Measurements from ENCODE around the gene ITPR2. TPM values are rescaled to one million over a fixed set of nuclear protein-coding genes. Genes with fewer than 3 reads are reported as not detected.
"Not testable (repeated sequence)": the region's sequence is repeated elsewhere in the genome, so short reads cannot be mapped to it uniquely, and the experiment has no call there.

Gene ITPR2
- polyA plus RNA-seq, 1 donor from 2014 or later = 27.5 TPM

DNA sequence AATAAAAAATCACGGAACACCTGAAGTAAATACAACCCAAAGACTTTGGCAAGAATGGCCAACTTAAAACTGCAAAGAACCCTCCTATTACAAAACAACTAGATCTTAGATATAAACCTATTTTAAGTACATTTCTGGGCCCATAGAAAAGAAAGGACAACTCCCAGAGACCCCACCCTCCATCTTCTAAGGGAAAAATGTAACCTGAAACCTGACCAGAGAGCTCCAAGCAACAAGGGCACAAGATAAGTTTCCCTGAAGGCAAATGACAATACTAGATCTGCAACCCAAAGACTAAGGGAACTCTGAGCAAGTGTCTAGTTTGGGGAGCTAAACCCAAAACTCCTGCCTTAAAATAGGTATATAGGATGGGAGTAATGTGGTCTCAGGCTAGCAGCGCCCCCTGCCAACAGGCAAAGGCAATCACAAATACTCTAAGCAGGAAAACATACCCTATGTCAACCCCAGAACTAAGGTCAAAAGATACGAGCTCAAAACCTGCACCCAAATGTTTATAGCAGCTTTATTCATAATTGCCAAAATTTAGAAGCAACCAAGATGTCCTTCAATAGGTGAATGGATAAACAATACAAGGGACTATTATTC lies 218.9 kb downstream of the ITPR2 start:
- Mint-ChIP-seq H3K36me3 (peaks cover 4% of the 10 kb centered on the region), H3K27me3 (no peaks in the 10 kb centered on the region), H3K9me3 (no peaks in the 10 kb centered on the region), H3K4me3 (no peak overlapping the region), H3K27ac (no peak overlapping the region), H3K4me1 (peaks cover 0 to 6% (median 0%) of the 10 kb centered on the region in 3 donors)

DNA sequence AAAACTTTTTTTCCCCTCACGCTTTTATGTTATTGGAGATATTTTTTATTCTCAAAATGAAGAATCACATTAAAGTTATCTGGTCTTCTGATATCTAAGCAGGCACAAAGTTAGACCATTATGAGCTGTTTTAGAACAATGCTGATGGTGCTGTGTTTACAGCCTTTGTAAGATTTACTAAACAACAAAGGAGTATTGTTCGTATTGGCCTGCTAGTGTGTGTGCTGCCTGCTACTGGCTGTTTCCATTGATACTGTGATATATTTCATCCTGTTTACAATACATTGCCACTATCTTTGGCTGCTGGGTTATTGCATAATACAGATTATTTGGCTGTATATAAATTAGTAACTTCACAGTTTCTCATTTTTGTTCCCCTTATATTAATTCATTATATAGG lies 220.8 kb downstream of the ITPR2 start:
- Mint-ChIP-seq H3K36me3 (peaks cover 2% of the 10 kb centered on the region), H3K4me3 (no peak overlapping the region), H3K27me3 (no peaks in the 10 kb centered on the region), H3K4me1 (peaks cover 0 to 8% (median 0%) of the 10 kb centered on the region in 3 donors), H3K9me3 (no peaks in the 10 kb centered on the region), H3K27ac (no peak overlapping the region)

DNA sequence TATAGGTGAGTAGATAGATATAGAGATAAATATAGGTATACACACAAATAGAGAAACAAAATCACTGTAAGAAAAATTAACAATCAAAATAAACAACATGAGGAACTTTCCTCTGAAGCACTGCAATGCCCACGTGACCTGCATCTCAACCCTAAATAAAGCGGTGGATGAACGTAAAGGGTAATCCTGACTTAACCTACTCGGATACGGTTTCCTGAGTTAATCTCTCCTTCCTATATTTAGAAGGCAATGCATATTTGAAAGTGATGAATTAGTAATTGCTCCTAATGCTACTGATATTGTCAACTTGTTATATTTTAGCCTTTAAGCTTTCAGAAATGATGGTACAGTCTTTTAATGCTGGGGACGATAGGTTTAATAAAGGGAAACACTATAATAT lies 221.4 kb downstream of the ITPR2 start:
- no peak overlapping the region for H3K4me3 Mint-ChIP-seq
- H3K27ac Mint-ChIP-seq = no peak overlapping the region
- no peaks in the 10 kb centered on the region for H3K9me3 Mint-ChIP-seq
- peaks cover 0 to 11% (median 0%) of the 10 kb centered on the region in 3 donors for H3K4me1 Mint-ChIP-seq
- no peaks in the 10 kb centered on the region for H3K27me3 Mint-ChIP-seq
- no peaks in the 10 kb centered on the region for H3K36me3 Mint-ChIP-seq

DNA sequence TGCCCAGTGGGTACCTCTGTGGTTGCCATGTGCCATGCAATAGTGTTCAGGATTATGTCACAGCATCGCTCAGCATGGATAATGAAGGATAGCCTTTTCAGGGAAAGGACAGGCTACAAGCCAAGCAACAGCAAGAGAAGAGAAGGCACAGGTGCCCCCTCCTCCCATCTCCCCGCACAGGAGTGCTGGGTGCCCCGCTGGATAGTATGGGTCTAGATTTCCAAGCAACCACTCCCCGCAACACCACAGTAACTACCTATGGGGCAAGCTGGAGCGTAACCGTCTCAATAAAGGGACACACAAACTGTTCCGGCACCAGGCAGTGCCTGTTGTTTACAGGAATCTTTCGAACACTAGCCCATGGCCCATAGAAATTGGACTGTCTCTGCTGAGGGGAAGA lies 222.2 kb downstream of the ITPR2 start:
- no peak overlapping the region for H3K4me3 Mint-ChIP-seq
- H3K27me3 Mint-ChIP-seq = no peaks in the 10 kb centered on the region
- H3K4me1 Mint-ChIP-seq = peaks cover 0 to 11% (median 0%) of the 10 kb centered on the region in 3 donors
- no peaks in the 10 kb centered on the region for H3K9me3 Mint-ChIP-seq
- H3K27ac Mint-ChIP-seq = no peak overlapping the region
- H3K36me3 Mint-ChIP-seq = no peaks in the 10 kb centered on the region

DNA sequence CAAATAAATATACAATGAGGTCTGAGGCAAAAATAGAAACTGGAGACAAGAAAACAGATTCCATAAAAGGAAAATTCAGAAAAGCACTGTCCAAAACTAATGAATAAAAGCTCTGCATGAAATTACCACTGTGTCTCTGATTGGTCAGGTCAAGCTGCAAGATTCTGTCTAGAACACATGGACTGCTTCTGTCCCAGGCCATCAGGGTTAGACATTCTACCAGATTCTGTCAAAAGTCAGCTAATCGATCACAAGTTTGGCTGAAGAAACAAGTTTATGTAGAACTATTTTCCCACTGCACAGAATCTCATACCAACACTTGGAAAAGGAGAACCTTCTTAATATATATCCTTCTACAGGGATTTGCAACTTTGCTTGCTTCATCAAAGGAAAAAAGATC lies 223.0 kb downstream of the ITPR2 start:
- Mint-ChIP-seq H3K4me3 (no peak overlapping the region), H3K4me1 (peaks cover 0 to 11% (median 1%) of the 10 kb centered on the region in 3 donors), H3K27me3 (no peaks in the 10 kb centered on the region), H3K27ac (no peak overlapping the region), H3K9me3 (no peaks in the 10 kb centered on the region), H3K36me3 (peaks cover 1% of the 10 kb centered on the region)

DNA sequence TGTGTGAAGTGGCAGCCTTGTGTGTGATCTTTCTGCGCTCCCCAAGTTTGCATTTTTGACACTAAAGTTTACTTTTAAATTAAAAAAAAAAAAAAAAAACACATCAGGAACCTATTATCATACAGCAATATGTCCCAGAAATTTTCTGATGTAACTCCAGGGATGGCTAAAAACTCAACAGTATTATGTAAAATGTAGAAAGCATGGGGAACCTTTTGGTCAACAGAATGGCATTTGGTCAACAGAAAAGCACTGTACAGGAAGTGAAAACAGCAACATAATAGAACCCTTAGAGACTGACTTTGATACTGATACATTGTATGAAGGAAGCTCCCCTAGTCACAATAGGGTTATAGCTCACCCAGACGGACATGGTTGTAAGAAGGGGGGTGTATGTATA lies 224.3 kb downstream of the ITPR2 start:
- H3K27me3 Mint-ChIP-seq = no peaks in the 10 kb centered on the region
- no peak overlapping the region for H3K4me3 Mint-ChIP-seq
- peaks cover 6% of the 10 kb centered on the region for H3K36me3 Mint-ChIP-seq
- H3K27ac Mint-ChIP-seq = no peak overlapping the region
- peaks cover 0 to 5% (median 3%) of the 10 kb centered on the region in 3 donors for H3K4me1 Mint-ChIP-seq
- no peaks in the 10 kb centered on the region for H3K9me3 Mint-ChIP-seq

DNA sequence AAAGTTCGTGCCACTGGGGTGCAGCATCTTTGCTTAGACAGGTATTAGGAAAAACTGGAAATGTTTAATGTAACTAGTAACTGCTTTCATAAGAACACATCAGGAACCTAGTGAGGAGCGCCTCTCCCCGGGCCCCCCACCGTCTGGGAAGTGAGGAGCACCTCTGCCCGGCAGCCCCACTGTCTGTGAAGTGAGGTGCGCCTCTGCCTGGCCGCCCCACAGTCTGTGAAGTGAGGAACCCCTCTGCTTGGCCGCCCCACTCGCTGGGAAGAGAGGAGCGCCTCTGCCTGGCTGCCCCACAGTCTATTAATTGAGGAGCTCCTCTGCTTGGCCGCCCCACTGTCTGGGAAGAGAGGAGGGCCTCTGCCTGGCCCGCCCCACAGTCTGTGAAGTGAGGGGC lies 224.7 kb downstream of the ITPR2 start:
- Mint-ChIP-seq H3K36me3 (peaks cover 6% of the 10 kb centered on the region), H3K4me1 (peaks cover 0 to 5% (median 3%) of the 10 kb centered on the region in 3 donors), H3K9me3 (no peaks in the 10 kb centered on the region), H3K27ac (no peak overlapping the region), H3K4me3 (no peak overlapping the region), H3K27me3 (no peaks in the 10 kb centered on the region)

DNA sequence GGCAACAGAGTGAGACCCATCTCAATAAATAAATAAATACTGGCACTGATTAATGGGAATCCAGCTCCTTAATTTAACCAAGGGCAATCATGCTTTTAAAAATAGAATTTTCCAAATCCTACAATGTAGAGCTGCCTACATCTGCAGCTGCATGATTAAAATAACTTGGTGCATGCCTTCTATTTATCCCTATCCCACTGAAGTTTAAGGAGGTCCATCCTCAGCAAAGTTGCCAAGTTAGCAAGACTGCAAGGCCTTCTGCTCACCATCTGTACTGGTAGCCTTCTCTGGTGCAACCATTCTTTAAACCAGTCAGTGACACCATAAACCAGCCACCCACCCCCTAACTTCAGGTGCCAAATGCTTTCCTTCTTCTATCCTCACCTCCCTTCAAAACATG lies 226.1 kb downstream of the ITPR2 start:
- Mint-ChIP-seq H3K27ac (no peak overlapping the region), H3K27me3 (no peaks in the 10 kb centered on the region), H3K4me1 (peaks cover 0 to 5% (median 3%) of the 10 kb centered on the region in 3 donors), H3K9me3 (no peaks in the 10 kb centered on the region), H3K36me3 (peaks cover 8% of the 10 kb centered on the region), H3K4me3 (no peak overlapping the region)

DNA sequence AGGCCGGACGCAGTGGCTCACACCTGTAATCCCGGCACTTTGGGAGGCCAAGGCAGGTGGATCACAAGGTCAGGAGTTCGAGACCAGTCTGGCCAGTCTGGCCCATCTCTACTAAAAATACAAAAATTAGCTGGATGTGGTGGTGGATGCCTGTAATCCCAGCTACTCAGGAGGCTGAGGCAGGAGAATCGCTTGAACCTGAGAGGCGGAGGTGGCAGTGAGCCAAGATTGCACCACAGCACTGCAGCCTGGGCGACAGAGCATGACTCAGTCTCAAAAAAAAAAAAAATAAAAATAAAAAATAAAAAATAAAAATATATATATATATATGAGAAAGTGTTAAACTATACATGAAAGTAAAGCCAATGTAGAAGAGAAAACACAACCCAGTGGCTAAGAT lies 228.2 kb downstream of the ITPR2 start:
- not testable (repeated sequence) for H3K27ac Mint-ChIP-seq, H3K4me3 Mint-ChIP-seq, H3K9me3 Mint-ChIP-seq, H3K27me3 Mint-ChIP-seq, H3K4me1 Mint-ChIP-seq
- peaks cover 18% of the 10 kb centered on the region for H3K36me3 Mint-ChIP-seq

DNA sequence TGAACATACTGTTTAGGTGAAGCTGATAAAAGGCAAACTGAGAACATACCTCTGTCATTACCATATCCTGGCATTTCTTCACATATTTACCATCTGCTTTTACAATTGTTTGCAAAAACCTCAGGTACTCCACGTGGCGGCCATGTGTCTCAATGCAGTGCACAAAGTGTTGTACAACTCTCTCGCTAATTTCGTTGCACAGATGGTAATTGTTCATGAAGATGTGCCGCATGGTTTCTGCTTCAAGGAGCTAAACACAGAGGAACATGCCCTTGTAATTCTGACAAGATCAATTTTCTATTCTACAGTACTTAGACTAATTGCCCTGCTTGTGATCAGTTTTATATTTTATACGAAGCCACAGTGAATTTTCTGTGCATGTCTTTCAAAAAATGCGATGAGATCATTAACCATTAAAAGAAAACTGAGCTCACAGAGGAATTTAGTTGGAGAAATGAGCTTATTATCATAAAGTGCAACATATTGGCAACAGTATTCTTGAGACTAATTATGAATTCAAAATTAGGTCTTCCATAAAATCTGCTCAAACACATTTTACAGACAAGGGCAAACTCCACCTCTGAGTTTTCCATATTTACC lies 233.8 kb downstream of the ITPR2 start:
- Mint-ChIP-seq H3K27ac (no peak overlapping the region), H3K4me3 (no peak overlapping the region), H3K36me3 (peaks cover 40% of the 10 kb centered on the region), H3K4me1 (peaks cover 0 to 8% (median 0%) of the 10 kb centered on the region in 3 donors), H3K27me3 (no peaks in the 10 kb centered on the region), H3K9me3 (no peaks in the 10 kb centered on the region)

DNA sequence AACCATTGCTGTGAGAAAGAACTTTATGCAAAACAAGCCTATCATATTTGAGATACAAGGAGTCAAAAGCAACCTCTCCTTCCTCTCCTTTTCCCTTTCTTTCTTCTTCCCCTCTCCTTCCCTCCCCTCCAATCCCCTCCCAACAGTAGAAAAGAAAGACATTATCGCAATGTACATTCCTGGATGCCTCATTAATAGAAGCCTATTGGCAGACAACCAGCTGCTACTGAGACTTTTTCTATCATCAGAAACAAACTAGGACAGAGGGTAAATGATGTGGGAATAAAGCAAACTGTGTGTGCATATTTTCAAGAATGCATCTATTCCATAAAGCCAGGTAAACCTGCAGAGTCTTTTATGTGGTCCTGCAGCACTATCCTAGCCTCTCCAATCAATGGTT lies 237.2 kb downstream of the ITPR2 start:
- Mint-ChIP-seq H3K27ac (no peak overlapping the region), H3K4me3 (no peak overlapping the region), H3K36me3 (peaks cover 51% of the 10 kb centered on the region), H3K4me1 (peaks cover 0 to 7% (median 0%) of the 10 kb centered on the region in 3 donors), H3K9me3 (no peaks in the 10 kb centered on the region), H3K27me3 (no peaks in the 10 kb centered on the region)

DNA sequence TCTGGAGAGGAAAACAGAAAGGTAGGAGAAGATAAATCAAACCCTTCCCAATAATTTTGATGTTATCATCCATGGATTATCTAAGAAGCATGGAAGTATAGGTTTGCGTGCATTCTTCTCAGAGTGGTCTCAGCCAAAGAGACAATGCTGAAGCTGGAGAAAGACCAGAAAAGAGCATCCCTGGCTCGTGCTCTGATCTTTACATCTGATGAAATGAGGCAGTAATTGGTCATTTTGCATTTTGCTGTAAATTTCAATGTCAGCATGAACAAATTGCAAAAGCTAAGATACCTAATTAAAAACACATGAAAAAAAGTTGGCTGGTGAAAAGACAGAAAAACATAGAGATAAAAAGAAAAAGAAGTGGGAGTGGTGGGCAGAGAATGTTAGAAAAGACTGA lies 252.4 kb downstream of the ITPR2 start:
- Mint-ChIP-seq H3K36me3 (peaks cover 12% of the 10 kb centered on the region), H3K4me1 (peaks cover 9 to 15% (median 11%) of the 10 kb centered on the region in 3 donors), H3K27me3 (no peaks in the 10 kb centered on the region), H3K4me3 (no peak overlapping the region), H3K9me3 (no peaks in the 10 kb centered on the region), H3K27ac (no peak overlapping the region)

DNA sequence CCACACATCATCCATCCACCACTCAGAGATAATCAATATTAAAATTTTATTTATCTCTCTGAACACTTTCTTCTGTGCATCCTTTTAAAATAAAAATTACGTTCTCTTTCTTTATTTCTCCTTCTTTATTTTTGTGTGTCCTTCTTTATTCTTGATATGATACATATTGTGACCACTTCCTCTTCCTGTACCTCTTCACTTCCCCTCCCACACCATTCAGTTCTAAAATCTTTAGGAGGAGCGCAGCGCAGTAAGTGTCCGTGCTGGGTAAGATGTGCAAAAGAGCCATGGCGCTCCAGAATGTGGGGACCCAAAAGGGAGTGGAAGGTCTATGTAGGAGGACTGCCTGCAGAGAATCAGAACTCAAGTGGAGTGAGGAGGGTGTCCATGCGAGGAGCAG lies 256.7 kb downstream of the ITPR2 start:
- H3K4me1 Mint-ChIP-seq = peaks cover 17 to 27% (median 21%) of the 10 kb centered on the region in 3 donors
- peaks cover 19% of the 10 kb centered on the region for H3K36me3 Mint-ChIP-seq
- H3K4me3 Mint-ChIP-seq = peak overlapping the region in 3 of 4 donors; percentile 11 to 35 (median 29)
- peak overlapping the region in 1 of 3 donors; percentile 21 for H3K27ac Mint-ChIP-seq
- peaks cover 0 to 1% (median 0%) of the 10 kb centered on the region in 3 donors for H3K9me3 Mint-ChIP-seq
- no peaks in the 10 kb centered on the region for H3K27me3 Mint-ChIP-seq

DNA sequence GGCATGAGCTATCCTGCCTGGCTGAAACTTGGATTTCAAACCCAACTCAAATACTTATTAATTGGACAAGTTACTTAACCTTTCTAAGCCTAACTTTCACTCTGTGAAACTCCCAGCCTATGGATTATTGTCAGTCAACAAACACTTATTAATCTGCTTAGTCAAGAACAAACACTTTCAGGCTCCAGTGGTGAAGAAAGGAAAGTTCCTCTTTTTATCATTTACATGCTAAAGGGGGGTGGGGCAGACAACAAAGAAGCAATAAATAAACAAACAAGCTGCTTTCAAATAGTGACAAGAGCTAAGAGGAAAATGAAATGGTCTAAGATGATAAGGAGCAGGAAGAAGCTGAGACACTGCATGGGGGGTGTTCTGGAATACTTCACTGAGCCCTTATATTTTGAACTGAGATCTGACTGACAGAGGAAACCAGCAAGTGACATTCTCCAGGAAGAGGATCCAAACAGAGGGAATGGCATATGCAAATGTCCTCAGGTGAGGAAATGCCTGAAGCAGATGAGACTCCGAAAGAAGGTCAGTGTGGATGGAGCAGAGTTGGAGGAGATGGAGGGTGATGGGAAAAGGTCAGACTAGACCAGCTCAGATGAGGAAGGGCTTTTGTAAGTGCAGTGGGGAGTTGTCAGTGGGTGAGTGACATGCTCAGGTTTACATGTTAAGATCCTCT lies 259.6 kb downstream of the ITPR2 start:
- H3K9me3 Mint-ChIP-seq = peaks cover 0 to 1% (median 0%) of the 10 kb centered on the region in 3 donors
- peak overlapping the region in 2 of 4 donors; percentile 31 to 67 for H3K4me3 Mint-ChIP-seq
- H3K36me3 Mint-ChIP-seq = peaks cover 9% of the 10 kb centered on the region
- no peaks in the 10 kb centered on the region for H3K27me3 Mint-ChIP-seq
- peak overlapping the region in 1 of 3 donors; percentile 51 for H3K27ac Mint-ChIP-seq
- peaks cover 17 to 28% (median 21%) of the 10 kb centered on the region in 3 donors for H3K4me1 Mint-ChIP-seq

DNA sequence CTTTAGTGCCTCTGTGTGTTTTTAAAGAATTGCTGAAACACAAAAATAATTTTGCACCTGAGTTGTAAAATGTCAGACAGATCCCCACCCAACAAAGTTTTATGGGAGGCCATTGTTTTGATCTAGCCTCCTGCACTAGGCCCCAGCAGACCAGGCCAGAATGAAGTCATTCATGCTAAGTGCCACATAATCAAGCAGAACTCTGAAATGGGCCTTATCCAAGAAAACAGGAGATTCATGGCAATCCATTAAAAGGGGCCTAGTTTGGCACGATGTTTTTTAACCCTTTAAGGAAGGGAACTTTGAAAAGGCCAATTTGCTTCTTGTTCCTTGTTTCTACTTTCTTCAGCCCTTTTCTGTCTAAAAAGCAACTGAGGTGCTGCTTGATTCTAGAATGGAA lies 260.9 kb downstream of the ITPR2 start:
- H3K4me1 Mint-ChIP-seq = peaks cover 16 to 28% (median 16%) of the 10 kb centered on the region in 3 donors
- H3K9me3 Mint-ChIP-seq = peaks cover 0 to 1% (median 0%) of the 10 kb centered on the region in 3 donors
- H3K27me3 Mint-ChIP-seq = no peaks in the 10 kb centered on the region
- peaks cover 6% of the 10 kb centered on the region for H3K36me3 Mint-ChIP-seq
- no peak overlapping the region for H3K27ac Mint-ChIP-seq
- no peak overlapping the region for H3K4me3 Mint-ChIP-seq
